Skeletal muscle satellite cell (primary cell): ENCODE data around the gene ASIC5.

Experiments used
- H3K27me3 ChIP-seq: 2 replicates; pipeline ENCODE4 v1.7.0; 2013; ENCODE audit warnings: low read length; ENCODE audit not compliant: control insufficient read depth, insufficient read depth
- H3K36me3 ChIP-seq: 2 replicates; pipeline ENCODE4 v1.7.0; 2013; ENCODE audit warnings: mild to moderate bottlenecking, control low read depth, low read length; ENCODE audit not compliant: insufficient read depth
- H3K4me1 ChIP-seq: 2 replicates; pipeline ENCODE4 v1.7.0; 2013; ENCODE audit warnings: low read length; ENCODE audit not compliant: control insufficient read depth, insufficient read depth
- H3K4me2 ChIP-seq: 2 replicates; pipeline ENCODE4 v1.7.0; 2013; ENCODE audit warnings: mild to moderate bottlenecking, low read length
- H3K4me3 ChIP-seq: 2 replicates; pipeline ENCODE4 v1.7.0; 2013; ENCODE audit warnings: low read length
- H3K9ac ChIP-seq: 2 replicates; pipeline ENCODE4 v1.7.0; 2013; ENCODE audit warnings: mild to moderate bottlenecking, low read depth, low read length, moderate library complexity
- H3K9me3 ChIP-seq: replicated peaks from 2 replicates; pipeline ENCODE4 v1.7.0; 2013; ENCODE audit warnings: mild to moderate bottlenecking, control low read depth, low read length

ASIC5 gene

DNA sequence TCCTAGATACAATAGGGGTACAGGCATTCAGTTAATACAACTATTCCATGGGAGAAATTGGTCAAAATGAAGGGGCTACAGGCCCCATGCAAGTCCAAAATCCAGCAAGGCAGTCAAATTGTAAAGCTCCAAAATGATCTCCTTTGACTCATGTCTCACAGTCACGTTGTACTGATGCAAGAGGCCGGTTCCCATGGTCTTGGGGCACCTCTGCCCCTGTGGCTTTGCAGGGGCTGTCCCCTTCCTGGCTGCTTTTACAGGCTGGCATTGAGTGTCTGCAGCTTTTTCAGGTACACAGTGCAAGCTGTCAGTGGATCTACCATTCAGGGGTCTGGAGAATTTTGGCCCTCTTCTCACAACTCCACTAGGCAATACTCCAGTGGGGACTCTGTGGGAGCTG lies 12.5 kb upstream of the ASIC5 start:
- no peaks in the 10 kb centered on the region for H3K4me1 ChIP-seq
- no peak overlapping the region for H3K4me2 ChIP-seq
- no peaks in the 10 kb centered on the region for H3K27me3 ChIP-seq
- H3K9ac ChIP-seq = no peak overlapping the region
- no peaks in the 10 kb centered on the region for H3K36me3 ChIP-seq
- H3K9me3 ChIP-seq = no peaks in the 10 kb centered on the region
- H3K4me3 ChIP-seq = no peak overlapping the region

DNA sequence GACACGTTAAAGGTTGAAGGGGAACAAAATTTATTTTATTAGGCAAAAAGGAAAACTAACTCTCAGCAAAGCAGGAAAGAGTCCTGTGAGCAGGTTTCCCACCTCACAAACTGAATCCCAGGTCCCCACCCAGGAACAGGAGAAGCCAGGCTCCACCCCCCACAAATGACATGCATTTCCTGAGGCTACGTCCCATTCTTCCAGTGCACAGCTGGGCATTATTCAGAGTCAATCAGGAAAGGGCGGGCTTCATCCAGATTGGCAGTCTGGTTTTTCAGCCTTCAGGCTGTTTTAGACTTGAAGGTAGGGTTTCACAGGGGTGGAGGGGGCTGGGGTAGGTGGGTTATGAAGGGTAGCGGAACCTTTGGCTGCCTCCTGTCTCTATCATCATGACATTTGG lies 11.9 kb upstream of the ASIC5 start:
- Histone ChIP-seq H3K36me3 (no peaks in the 10 kb centered on the region), H3K9ac (no peak overlapping the region), H3K4me2 (no peak overlapping the region), H3K9me3 (no peaks in the 10 kb centered on the region), H3K4me1 (no peaks in the 10 kb centered on the region), H3K27me3 (no peaks in the 10 kb centered on the region), H3K4me3 (no peak overlapping the region)

DNA sequence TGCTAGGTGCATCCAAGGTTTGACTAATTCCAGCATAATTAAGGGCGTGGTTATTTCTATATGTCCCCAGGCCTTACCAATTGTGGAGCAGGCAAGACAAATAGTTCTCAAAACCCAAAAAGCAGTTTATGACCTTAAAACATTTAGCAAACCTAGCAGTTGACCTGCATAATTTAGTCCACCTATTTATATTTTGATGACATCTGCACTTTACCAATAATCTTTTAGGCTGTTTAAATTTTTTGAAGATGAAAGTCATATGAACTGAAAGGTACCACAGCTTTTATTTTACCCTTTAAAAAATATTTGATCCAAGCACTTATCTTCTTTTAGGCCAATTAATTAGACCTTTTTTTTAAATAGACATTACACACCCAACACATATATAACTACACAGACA lies 9.8 kb upstream of the ASIC5 start:
- H3K4me1 ChIP-seq = no peaks in the 10 kb centered on the region
- no peaks in the 10 kb centered on the region for H3K9me3 ChIP-seq
- H3K9ac ChIP-seq = no peak overlapping the region
- no peaks in the 10 kb centered on the region for H3K36me3 ChIP-seq
- H3K4me2 ChIP-seq = no peak overlapping the region
- H3K27me3 ChIP-seq = no peaks in the 10 kb centered on the region
- no peak overlapping the region for H3K4me3 ChIP-seq

DNA sequence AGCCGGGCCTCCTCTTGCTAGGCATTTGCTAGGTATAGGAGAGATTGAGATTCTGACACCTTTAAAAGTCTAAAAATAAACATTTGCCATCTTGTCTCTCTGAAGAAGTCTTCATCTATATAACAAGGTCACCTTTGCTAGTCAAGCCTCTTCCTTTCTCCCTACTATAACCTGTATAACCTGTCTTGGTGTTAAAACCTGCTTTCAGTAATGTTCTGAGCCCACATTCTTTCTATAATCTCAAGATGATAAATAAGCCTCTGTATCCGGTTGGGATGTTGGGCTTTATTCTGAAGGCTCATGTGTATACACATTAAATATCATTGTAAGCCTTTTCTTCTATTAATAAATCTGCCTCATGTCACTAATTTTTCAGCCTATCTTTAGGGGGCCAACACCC lies 10.2 kb downstream of the ASIC5 start:
- H3K27me3 ChIP-seq = no peaks in the 10 kb centered on the region
- no peak overlapping the region for H3K4me3 ChIP-seq
- H3K9me3 ChIP-seq = no peaks in the 10 kb centered on the region
- H3K4me1 ChIP-seq = no peaks in the 10 kb centered on the region
- no peak overlapping the region for H3K4me2 ChIP-seq
- no peak overlapping the region for H3K9ac ChIP-seq
- H3K36me3 ChIP-seq = no peaks in the 10 kb centered on the region

DNA sequence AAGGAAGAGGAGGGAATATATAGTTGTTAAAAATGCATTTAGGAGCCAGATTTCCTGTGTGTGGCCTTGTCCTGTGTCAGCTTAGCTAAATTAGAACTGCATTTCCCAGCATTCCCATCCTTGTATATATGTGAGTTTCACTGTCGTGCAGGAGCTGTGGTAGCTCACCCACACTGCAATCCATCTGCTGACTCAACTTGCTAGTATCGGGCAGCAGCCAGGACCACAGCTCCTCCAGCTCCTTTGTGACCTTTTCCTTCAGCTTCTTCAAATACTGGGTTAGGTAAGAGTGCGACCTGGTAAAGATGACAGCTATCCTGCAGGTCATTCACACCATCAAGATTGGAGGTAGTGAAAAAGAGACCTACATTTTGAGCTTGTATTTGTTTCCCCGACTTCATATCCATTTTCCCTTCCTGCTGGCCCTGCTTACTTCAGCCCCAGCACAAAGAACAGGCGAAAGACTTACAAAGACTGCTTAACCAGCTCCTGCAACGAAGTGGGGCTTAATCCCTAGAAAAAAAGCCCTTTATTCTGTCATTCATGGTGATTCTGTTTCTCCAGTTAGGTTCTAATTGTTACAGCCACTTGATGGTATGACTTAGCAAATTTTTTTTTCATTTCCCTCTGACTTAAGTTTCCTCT lies 11.4 kb downstream of the ASIC5 start:
- no peaks in the 10 kb centered on the region for H3K4me1 ChIP-seq
- no peaks in the 10 kb centered on the region for H3K36me3 ChIP-seq
- no peak overlapping the region for H3K4me3 ChIP-seq
- no peak overlapping the region for H3K4me2 ChIP-seq
- H3K9me3 ChIP-seq = no peaks in the 10 kb centered on the region
- no peak overlapping the region for H3K9ac ChIP-seq
- H3K27me3 ChIP-seq = no peaks in the 10 kb centered on the region

DNA sequence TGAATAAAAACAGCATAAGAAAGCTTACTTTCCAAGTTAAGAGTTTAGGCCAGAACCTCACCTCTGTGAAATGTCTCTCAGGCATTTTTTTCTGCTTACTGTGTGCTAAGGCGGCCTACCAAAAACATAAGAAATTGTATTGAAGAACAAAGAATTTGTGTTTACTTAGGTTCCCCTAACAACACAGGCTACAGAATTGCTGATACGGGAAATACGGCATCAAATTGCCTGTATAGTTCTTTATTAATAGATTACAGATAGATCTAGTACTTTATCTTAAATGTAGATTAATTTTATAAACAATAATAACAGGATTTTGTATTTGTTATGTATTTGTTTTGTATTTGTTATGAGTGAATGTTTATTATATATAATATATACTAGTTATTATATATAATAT lies 12.9 kb downstream of the ASIC5 start:
- H3K4me2 ChIP-seq = no peak overlapping the region
- no peaks in the 10 kb centered on the region for H3K9me3 ChIP-seq
- no peaks in the 10 kb centered on the region for H3K36me3 ChIP-seq
- H3K27me3 ChIP-seq = no peaks in the 10 kb centered on the region
- no peaks in the 10 kb centered on the region for H3K4me1 ChIP-seq
- H3K4me3 ChIP-seq = no peak overlapping the region
- no peak overlapping the region for H3K9ac ChIP-seq

DNA sequence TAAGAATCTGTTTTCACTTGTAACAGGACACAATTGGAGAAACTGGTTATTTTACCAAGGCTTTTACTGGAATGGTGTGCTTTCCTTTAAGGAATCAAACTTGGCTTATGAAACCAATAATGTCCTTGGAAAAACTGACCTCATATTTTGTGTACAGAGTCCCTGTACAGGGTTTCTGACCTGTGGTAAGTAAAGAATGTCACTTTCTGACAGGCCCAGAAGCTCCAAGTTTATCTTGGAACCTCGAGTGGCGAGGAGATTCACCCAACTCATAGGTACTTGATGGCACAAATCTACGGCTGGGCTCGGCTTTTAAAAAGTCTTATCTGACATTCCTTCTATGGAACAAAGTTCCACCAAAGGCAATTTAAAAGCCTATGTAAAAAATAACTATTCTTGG lies 17.0 kb downstream of the ASIC5 start:
- Histone ChIP-seq H3K36me3 (no peaks in the 10 kb centered on the region), H3K4me3 (no peak overlapping the region), H3K4me1 (no peaks in the 10 kb centered on the region), H3K9me3 (no peaks in the 10 kb centered on the region), H3K4me2 (no peak overlapping the region), H3K9ac (no peak overlapping the region), H3K27me3 (no peaks in the 10 kb centered on the region)

DNA sequence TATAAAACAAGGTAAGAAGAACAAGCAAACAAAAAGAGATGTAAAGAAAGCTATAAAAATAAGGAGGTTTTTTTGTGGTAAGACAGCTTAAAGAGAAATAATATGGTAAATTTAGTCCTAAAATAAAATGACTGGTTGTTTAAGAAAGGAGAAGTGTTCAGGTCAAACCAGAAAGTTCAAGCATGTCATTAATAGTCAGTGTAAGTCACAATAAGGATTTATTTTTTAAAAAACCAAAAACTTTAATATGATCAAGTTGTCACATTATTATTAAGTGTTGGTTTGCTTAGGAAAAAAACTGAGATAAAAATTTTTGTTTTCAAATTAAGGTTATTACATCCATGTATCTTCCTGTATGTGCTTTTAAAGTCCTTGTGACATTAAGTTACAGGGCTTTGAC lies 19.1 kb downstream of the ASIC5 start:
- no peaks in the 10 kb centered on the region for H3K27me3 ChIP-seq
- H3K4me1 ChIP-seq = no peaks in the 10 kb centered on the region
- H3K4me2 ChIP-seq = no peak overlapping the region
- H3K36me3 ChIP-seq = no peaks in the 10 kb centered on the region
- H3K9me3 ChIP-seq = no peaks in the 10 kb centered on the region
- no peak overlapping the region for H3K9ac ChIP-seq
- no peak overlapping the region for H3K4me3 ChIP-seq

DNA sequence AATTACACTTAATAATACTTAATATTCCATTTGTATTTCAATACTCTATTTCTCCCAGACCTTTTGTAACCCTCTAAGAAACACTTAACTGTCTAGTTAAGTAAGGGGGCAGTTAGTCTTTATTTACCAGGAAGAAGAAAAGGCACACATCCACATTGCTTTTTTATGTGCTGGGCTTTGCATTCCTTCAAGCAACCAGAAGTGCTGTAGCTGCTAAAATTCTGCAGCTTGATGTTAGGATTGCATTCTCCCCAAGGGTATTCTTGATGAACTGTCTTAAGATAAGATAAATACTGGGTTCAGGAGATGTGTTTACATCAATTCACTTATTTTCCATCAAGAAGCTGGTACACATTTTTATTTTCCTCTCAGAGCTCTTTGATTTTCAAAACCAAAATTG lies 24.0 kb downstream of the ASIC5 start:
- no peaks in the 10 kb centered on the region for H3K36me3 ChIP-seq
- no peak overlapping the region for H3K4me2 ChIP-seq
- no peaks in the 10 kb centered on the region for H3K9me3 ChIP-seq
- no peak overlapping the region for H3K4me3 ChIP-seq
- no peak overlapping the region for H3K9ac ChIP-seq
- no peaks in the 10 kb centered on the region for H3K27me3 ChIP-seq
- peaks cover 4% of the 10 kb centered on the region for H3K4me1 ChIP-seq

DNA sequence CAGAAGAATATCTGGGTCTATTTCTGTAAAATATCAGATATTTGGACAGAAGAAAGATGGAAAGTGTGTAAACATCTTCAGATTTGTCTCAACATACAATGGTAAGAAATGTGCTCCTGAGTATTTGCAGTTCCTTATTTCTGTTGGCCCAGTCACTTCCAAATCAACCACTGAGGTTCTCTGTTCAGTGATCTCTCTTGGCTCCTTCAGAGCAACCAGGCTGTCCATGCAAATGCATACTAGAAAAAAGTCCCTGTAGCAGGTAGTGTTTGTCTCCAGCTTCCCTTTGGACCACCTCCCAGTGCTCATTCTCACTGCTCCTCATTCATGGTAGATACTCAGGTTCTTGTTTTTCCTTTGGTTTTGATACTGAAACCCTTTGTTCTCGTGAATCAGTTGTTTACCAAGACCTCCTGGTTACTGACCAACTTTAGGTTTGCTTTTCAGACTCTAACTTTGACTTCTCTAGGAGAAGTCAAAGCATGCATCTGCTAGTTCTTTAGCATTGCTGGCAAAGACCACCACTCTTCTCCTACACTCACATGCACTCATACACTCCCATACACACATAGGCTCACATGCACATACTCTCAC lies 28.8 kb downstream of the ASIC5 start:
- Histone ChIP-seq H3K4me1 (peaks cover 4% of the 10 kb centered on the region), H3K9ac (no peak overlapping the region), H3K4me2 (no peak overlapping the region), H3K27me3 (no peaks in the 10 kb centered on the region), H3K4me3 (no peak overlapping the region), H3K36me3 (no peaks in the 10 kb centered on the region), H3K9me3 (no peaks in the 10 kb centered on the region)

DNA sequence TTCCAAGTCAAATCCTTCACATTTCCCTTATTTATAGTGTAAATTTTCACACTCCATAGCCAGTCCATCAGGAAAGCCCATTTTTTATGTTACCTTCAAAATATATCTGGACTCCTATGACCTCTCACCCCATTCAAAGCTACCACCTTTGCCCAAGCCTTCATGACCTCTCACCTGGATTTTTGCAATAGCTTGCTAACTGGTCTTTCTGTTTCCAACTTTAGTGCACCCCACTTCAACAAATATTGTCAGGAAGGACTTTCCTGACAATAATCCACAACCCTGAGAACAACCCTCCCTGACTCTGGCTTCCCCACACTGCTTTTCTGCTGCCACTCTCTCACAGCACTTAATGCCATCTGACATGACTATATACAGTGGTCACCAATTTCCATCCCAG lies 33.4 kb downstream of the ASIC5 start:
- Histone ChIP-seq H3K9me3 (no peaks in the 10 kb centered on the region), H3K4me3 (no peak overlapping the region), H3K4me2 (no peak overlapping the region), H3K4me1 (no peaks in the 10 kb centered on the region), H3K27me3 (no peaks in the 10 kb centered on the region), H3K9ac (no peak overlapping the region), H3K36me3 (no peaks in the 10 kb centered on the region)

DNA sequence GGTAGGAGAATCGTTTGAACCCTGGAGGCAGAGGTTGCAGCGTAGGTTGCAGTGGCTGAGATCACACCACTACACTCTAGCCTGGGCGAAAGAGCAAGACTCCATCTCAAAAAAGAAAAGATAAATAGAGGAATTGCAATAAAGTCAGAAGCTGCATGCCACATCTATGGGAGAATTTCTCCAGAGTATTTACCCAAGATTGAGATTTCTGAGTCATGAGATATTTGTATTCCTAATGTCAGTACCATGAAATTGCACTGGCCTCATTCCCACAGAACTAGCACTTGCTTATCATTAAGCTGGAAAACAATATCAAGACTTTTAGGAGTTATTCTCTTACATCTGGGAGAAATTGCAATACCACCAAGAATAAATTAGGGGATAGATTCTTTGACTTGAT lies 37.4 kb downstream of the ASIC5 start:
- Histone ChIP-seq H3K9me3 (no peaks in the 10 kb centered on the region), H3K9ac (no peak overlapping the region), H3K36me3 (no peaks in the 10 kb centered on the region), H3K27me3 (peaks cover 2% of the 10 kb centered on the region), H3K4me2 (no peak overlapping the region), H3K4me1 (no peaks in the 10 kb centered on the region), H3K4me3 (no peak overlapping the region)
